ENCODE results near the gene GABRP. TPM values are rescaled to one million over a fixed set of nuclear protein-coding genes. Genes with fewer than 3 reads are reported as not detected.

Gene GABRP
- total RNA-seq, 2 donors from 2014 or later = not detected

DNA sequence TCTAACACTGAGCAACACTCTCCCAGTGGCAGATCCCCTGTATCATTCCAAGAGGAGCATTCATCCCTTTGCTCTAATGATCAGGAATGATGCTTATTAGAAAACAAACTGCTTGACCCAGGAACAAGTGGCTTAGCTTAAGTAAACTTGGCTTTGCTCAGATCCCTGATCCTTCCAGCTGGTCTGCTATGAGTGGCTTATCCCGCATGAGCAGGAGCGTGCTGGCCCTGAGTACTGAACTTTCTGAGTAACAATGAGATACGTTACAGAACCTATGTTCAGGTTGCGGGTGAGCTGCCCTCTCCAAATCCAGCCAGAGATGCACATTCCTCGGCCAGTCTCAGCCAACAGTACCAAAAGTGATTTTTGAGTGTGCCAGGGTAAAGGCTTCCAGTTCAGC is 29.7 kb downstream of the GABRP start:
- Histone ChIP-seq H3K4me3 (no peak overlapping the region), H3K27ac (no peak overlapping the region), H3K9me3 (no peaks in the 10 kb centered on the region), H3K27me3 (replicated peaks; ENCODE audit: insufficient read depth) (no peaks in the 10 kb centered on the region), H3K4me1 (ENCODE audit: control insufficient read depth in 1 of 2, low read depth in 2 of 2) (no peaks in the 10 kb centered on the region), H3K36me3 (no peaks in the 10 kb centered on the region)
- TF ChIP-seq, protein P1, sequence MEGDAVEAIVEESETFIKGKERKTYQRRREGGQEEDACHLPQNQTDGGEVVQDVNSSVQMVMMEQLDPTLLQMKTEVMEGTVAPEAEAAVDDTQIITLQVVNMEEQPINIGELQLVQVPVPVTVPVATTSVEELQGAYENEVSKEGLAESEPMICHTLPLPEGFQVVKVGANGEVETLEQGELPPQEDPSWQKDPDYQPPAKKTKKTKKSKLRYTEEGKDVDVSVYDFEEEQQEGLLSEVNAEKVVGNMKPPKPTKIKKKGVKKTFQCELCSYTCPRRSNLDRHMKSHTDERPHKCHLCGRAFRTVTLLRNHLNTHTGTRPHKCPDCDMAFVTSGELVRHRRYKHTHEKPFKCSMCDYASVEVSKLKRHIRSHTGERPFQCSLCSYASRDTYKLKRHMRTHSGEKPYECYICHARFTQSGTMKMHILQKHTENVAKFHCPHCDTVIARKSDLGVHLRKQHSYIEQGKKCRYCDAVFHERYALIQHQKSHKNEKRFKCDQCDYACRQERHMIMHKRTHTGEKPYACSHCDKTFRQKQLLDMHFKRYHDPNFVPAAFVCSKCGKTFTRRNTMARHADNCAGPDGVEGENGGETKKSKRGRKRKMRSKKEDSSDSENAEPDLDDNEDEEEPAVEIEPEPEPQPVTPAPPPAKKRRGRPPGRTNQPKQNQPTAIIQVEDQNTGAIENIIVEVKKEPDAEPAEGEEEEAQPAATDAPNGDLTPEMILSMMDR (IDR thresholded peaks at IDR 0.05) = no peak
- no peak for ATAC-seq (ENCODE audit: insufficient number of reproducible peaks, low FRiP score, low read depth)
- DNase-seq (ENCODE audit: low spot score) = no peak

DNA sequence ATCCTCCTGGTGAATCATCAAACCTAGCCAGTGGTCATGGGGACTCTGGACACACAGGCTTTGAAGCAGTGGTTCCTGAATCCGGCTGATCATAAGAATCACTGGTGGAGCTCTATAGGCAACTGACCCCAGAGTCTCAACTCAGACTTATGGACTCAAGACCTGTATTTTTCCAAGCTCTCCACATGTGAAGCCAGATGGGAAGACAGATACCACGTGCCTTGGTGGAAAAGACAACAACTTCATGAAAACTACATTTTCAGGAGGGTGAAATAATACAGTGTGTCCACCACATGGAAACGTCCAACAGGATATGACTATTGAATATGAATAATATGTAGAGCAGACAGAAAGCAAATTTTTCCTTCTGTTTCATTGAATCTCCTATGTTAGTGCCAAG is 33.7 kb downstream of the GABRP start:
- H3K4me1 ChIP-seq (ENCODE audit: control insufficient read depth in 1 of 2, low read depth in 2 of 2) = no peaks in the 10 kb centered on the region
- DNase-seq (ENCODE audit: low spot score) (no peak), ATAC-seq (ENCODE audit: insufficient number of reproducible peaks, low FRiP score, low read depth) (no peak)
- no peaks in the 10 kb centered on the region for H3K27me3 ChIP-seq (replicated peaks; ENCODE audit: insufficient read depth)
- H3K4me3 ChIP-seq = no peak overlapping the region
- TF ChIP-seq, protein P1 (IDR thresholded peaks at IDR 0.05) = no peak
- no peaks in the 10 kb centered on the region for H3K36me3 ChIP-seq
- no peaks in the 10 kb centered on the region for H3K9me3 ChIP-seq
- no peak overlapping the region for H3K27ac ChIP-seq

DNA sequence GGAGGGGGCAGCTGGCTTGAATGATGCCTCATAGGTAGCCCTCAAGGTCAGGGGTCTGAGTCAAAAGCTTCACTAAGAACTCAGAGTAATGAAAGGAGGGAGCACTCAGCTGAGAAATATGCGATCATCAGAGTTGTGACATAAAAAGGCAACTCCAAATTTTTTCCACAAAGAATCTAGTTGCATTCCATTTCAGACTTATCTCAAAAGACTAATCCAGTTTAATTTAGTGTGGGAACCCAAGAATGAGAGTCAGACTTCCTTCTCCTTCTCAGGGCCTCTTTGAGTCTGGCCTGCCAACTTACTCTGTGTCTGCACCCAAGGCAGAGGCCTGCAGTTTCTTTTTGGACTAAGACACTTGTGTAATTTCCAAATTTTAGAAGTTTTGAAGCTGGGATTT is 34.7 kb downstream of the GABRP start:
- Histone ChIP-seq H3K27me3 (replicated peaks; ENCODE audit: insufficient read depth) (no peaks in the 10 kb centered on the region), H3K27ac (no peak overlapping the region), H3K36me3 (no peaks in the 10 kb centered on the region), H3K9me3 (no peaks in the 10 kb centered on the region), H3K4me3 (no peak overlapping the region), H3K4me1 (ENCODE audit: control insufficient read depth in 1 of 2, low read depth in 2 of 2) (no peaks in the 10 kb centered on the region)
- DNase-seq (ENCODE audit: low spot score) (no peak), ATAC-seq (ENCODE audit: insufficient number of reproducible peaks, low FRiP score, low read depth) (no peak)
- TF ChIP-seq, protein P1 (IDR thresholded peaks at IDR 0.05) = no peak

DNA sequence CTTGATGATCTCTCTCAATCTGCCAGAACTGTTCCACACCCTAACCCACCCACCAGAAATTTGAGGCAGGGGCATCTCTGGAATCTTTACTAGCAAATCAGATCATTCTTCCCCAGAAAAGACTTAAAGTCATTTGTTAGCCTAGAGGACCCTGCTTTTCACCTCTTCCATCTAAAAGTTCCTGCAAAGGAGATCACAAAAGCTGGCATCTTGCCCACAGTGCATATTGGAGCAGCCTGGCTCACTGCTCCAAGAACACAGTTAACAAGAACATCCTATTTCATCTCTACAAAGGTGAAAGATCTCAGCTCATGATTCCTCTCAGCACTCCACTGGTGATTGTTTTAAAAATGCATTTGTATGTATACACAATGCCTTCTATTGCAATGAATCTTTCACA is 36.3 kb downstream of the GABRP start:
- no peaks in the 10 kb centered on the region for H3K4me1 ChIP-seq (ENCODE audit: control insufficient read depth in 1 of 2, low read depth in 2 of 2)
- no peak overlapping the region for H3K27ac ChIP-seq
- no peaks in the 10 kb centered on the region for H3K36me3 ChIP-seq
- no peak for DNase-seq (ENCODE audit: low spot score)
- TF ChIP-seq, protein P1 (IDR thresholded peaks at IDR 0.05) = no peak
- no peak for ATAC-seq (ENCODE audit: insufficient number of reproducible peaks, low FRiP score, low read depth)
- H3K4me3 ChIP-seq = no peak overlapping the region
- no peaks in the 10 kb centered on the region for H3K27me3 ChIP-seq (replicated peaks; ENCODE audit: insufficient read depth)
- H3K9me3 ChIP-seq = no peaks in the 10 kb centered on the region

DNA sequence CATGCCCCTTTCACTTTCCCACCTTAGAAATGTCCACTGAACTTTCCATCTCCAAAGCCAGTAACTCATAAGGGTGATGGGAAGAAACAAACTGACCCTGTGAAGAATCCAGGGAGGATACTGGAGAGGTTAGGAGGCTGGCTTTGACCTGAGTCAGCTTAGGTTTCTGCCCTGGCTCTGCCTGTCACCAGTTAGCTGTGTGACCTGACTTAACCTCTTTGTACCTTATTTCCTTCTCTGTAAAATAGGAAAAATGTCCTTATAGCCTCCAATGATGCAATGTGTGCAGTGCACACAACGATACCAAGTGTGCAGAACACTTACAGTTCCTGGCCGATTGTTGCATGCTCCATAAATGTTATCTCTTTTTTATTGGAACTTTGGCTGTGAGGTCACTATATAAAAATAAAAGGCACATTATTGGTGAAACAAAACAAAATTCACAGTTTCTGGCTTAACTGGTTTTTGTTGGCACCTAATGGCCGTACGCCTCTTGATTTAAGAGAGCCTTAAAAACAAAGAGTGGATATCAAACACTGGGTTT is 37.8 kb downstream of the GABRP start:
- H3K4me1 ChIP-seq (ENCODE audit: control insufficient read depth in 1 of 2, low read depth in 2 of 2) = no peaks in the 10 kb centered on the region
- H3K27ac ChIP-seq = no peak overlapping the region
- H3K9me3 ChIP-seq = no peaks in the 10 kb centered on the region
- no peak for DNase-seq (ENCODE audit: low spot score)
- TF ChIP-seq, protein P1 (IDR thresholded peaks at IDR 0.05) = no peak
- H3K36me3 ChIP-seq = no peaks in the 10 kb centered on the region
- H3K27me3 ChIP-seq (replicated peaks; ENCODE audit: insufficient read depth) = no peaks in the 10 kb centered on the region
- ATAC-seq (ENCODE audit: insufficient number of reproducible peaks, low FRiP score, low read depth) = no peak
- H3K4me3 ChIP-seq = no peak overlapping the region
